Inferior parietal cortex (tissue), 1 donor: ENCODE data around the gene SPI1.

Experiments
- DNase-seq: peaks from one replicate; pipeline ENCODE4 v3.0.0-alpha.2; 2016; ENCODE audit errors: extremely low spot score

SPI1 gene

DNA sequence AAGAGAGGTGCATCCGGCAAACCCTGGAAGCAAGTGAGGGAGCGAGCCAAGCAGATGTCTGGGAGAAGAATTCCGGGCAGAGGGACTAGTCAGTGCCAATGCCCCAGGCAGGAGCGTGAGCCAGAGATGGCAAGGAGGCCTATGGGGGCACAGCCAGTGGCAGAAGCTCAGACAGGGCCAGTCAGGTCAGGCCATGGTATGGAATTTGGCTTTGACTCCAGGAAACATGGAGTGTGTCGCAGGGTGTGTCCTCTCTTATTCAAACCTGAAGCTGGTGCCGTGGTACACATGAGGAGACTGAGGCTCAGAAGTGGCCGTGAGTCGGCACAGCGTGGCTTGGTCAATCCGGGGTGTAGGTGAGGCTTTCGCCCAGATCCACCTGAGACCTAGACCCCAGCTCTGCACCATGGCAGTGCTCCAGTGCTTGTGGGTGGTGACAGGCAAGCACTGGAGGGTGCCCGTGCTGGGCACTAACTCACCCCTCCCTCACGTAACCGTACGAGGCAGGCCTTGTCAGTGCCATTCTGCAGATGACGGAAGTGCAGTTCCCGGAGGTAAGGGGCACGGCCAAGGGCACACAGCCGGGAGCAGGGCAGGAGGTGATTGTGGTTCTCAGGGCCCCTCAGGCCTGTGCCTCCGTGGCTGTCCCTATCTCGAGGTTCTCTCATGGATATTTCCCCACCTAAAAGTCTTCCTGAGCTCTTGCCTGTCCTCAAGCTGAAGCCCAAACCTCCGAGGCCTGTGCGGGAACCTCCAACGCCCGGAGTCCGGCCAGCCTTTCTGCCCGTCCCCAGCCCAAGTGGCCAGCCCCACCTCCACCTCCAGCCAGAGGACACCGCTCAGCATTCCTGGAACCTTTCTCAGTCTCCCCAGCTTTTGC lies 10.6 kb upstream of the SPI1 start:
- DNase-seq: no peak

DNA sequence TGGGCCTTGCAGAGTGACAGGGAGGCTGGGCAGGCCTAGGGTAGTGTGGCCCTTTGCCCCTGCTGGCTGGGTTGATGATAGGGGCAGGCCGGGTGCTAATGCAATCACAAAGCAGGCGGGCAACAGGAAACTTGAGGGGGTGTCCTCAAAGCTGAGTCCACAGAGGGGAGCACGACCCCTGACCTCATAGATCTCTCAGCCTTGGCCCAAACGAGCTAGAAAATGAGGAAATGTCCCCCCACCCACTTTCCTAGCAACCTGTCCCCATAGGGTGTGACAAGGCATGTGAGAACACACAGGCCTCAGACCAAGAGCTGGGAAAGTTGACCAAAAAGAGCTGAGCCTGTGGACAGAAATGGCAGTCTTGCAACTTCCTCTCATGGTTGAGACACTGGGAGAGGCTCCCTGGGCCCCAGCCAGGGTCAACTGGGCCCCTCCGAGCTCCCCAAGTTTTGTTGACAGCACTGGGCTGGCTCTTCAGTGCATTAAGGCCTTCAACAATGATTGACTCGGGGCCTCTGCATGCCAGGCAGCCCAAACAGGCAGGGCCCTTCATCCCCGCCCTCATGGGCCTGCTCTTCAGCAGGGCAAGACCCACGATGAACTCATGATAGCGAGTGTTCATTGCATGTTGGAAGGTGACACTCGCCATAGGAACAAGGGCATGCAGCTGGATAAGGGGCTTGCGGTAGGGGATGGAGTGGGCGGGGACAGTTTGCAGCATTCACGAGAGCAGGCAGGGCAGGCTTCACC lies 9.8 kb upstream of the SPI1 start:
- DNase-seq: no peak

DNA sequence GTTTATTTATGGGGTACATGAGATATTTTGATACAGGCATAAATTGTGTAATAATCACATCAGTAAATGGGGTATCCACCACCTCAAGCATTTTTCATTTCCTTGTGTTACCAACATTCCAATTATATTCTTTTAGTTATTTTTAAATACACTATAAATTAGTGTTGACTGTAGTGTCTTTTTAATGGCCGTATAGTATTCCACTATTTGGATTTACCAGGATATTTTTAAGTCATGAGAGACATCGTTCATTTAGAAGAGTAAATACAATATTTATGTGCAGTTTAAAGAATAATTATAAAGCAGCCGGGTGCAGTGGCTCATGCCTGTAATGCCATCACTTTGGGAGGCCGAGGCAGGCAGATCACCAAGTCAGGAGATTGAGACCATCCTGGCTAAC lies 6.2 kb upstream of the SPI1 start:
- DNase-seq: no peak

DNA sequence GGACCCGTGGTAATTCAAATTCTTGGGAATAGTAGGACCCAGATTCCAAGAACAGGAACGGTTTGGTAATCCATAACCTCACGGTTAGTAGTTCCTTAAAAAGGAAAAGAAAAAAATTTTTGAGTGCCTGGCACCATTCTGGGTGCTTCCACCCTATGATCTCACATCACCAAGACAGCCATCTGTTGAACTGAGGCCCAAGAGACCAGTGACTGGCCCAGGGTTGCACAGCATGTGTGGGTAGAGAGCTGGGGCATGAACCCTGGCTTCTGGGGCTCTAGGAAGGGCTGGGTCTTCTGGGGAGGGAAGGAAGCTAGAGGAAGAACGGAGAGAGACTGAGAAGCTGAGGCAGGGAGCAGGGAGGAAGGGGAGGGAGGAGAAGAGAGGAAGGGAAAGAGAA lies 4.7 kb upstream of the SPI1 start:
- DNase-seq: no peak

DNA sequence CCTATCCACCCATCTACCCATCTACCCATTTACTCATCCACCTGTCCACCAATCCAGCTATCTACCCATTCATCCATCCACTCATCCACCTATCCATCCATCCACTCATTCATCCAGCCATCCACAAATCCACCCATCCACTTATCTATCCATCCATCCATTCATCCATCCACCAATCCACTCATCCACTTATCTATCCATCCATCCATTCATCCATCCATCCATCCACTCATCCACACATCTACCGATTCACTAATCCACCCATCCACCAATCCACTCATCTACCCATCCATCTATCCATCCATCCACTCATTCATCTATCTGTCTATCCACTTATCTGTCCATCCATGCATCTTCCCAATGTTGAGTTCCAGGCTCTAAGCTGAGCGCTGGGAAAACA lies 1.7 kb upstream of the SPI1 start:
- DNase-seq: no peak

DNA sequence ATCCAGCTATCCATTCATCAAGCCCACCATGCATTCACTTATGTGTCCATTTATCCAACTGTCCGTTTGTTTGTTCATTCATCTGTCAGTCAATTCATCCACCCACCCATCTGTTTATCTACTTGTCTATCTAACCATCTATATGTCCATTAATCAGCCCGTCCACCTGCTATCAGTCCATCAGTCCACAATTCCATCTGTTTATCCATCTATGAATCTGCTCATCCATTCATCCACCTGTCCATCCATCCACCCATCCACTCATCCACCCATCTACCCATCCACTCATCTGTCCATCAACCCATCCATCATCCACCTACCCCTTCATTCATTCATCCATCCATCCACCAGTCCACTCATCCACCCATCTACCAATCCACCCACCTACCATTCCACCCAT lies 970 bp upstream of the SPI1 start:
- no peak for DNase-seq

DNA sequence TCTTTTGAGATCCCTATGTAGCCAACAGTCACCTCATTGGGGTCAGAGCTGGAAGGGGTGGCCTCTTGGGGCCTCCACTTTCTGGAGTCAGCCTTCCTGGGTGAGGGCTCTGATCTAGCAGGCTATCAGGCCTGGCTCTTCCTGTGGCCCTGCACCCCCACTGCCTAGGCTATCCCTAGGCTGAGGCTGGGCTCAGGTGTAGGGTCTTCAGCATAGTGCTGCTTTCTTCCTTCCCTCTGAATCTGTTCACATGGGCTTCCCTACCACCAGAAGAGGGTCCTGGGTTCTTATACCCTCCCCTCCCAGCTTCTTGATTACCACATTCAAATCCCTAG lies 456 bp upstream of the SPI1 start:
- DNase-seq: no peak

DNA sequence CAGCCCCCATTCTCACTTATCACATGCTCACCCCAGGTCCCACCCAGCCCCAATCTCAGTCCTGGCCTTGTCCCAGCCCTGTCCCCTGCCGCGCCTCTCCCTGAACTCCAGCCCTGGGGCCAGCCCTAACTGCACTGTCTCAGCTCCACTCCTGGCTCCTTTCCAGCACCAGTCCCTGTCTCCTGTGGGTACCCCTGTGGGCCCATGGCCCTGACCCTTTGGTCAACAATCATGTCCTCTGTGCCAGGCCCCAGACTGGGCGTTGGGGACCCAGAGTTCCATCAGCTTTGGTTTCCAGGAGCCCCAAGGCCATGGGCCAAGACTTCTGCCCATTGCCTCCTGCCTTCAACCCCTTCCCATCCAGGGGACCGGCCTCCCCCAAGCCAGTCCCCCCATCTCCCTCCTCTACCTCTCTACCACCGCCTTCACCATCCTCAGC lies 757 bp downstream of the SPI1 start:
- DNase-seq: no peak

DNA sequence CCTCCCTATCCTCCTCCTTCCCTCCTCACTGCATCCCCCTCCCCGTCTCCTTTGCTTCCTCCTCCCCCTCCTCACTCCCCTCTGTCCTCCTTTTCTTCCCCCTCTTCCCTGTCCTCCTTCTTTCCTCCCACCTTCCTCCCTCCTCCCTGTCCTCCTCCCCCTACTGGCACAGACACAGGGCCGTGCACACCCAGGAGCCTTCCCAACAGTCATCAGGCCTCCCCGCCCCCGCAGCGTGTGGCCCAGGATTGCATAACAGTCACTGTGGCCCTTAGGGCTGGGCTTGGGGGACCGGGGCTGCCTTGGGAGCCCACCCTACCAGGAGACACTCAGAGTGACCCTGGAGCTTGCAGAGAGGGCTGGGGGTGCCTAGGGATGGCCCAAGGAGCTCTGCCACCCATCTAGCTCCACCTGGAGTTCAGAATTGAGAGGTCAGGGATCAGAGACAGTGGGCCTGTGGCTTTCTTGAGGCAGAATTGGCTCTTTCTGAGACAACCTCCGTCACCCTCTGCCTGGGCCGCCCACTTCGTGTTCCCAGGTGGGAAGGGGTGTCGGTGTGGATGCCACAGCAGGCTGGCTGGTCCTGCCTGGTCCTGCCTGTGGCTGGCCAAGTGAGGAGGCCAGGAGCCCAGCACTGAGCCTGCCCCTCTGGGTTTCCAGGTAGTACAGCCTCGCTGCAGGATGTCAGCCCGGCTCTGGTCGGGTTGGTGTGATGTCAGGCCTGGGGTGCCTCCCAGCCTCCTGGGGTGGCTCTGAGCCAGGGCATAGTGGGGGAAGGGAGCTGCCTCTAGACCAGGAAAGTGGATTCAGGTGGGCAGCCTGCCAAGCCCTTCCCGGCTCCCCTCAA lies 1.6 kb downstream of the SPI1 start:
- no peak for DNase-seq

DNA sequence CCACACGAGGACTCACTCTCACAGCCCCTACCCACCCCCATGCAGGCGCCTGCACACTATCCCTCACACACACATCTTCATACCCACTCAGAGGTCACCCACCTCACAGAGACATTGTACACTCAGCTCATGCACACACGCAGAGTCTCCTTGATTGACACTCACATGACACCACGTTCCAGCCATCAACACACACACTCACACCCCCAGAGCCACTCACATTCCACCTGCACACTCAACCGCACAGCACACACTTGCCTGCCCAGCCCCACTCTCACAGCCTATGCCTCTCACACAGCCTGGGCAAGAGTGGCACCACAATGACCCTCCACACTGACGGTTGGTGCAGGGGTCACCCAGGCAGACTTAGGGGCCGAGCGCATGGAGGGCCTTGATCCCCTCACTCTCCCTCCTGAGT lies 2.2 kb downstream of the SPI1 start:
- DNase-seq: no peak

DNA sequence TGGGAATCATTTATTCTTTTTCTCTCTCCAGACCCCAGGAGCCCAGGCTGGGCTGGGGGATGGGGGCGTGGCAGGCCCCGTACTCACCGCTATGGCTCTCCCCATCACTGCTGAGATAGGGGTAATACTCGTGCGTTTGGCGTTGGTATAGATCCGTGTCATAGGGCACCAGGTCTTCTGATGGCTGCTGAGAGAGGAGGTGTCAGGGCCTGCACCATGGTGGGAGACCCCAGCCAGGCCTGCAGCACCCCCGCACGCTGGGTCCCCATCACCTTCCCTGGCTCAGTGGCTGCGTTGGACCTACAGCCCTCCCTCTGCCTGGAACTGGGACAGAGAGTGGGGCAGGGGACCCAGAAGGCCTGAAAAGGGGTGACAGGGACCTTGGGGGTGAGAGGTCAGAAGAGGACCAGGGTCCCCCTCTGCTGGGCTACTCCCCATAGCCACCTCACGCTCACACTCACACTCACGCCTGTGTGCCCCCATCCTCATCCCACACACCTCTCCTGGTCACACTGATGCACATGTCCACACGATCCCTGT lies 2.7 kb downstream of the SPI1 start:
- DNase-seq: no peak

DNA sequence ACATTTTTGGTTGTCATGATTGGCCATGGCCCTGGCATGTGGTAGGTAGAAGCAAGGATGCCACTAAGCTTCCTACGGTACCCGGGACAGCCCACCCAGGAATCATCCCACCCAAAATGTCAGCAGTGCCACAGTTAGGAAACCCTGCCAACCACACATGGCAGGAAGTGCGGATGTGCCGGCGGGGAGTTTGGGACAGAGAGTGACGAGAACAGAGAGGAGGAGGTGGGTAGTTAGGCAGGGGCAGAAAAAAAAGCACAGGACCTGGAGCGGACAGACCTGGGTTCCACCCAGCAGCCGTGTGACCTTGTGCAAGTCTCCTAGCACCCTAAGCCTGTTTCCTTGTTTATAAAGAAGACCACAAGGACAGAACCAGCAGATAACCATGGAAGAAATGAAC lies 3.3 kb downstream of the SPI1 start:
- no peak for DNase-seq

DNA sequence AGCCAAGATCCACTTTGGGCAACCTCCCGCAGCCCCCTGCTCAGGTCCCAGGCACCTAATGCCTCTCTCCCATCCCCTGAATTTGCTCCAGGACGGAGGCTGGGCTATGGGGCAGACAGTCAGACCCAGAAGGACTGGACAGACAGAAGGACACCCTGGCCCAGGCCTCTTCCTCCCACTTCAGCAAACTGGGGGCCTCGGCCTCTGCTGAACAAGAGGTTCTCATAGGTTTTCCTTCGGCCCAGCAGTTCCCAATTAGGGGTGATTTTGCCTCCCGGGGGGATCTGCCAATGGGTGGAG lies 3.7 kb downstream of the SPI1 start:
- no peak for DNase-seq

DNA sequence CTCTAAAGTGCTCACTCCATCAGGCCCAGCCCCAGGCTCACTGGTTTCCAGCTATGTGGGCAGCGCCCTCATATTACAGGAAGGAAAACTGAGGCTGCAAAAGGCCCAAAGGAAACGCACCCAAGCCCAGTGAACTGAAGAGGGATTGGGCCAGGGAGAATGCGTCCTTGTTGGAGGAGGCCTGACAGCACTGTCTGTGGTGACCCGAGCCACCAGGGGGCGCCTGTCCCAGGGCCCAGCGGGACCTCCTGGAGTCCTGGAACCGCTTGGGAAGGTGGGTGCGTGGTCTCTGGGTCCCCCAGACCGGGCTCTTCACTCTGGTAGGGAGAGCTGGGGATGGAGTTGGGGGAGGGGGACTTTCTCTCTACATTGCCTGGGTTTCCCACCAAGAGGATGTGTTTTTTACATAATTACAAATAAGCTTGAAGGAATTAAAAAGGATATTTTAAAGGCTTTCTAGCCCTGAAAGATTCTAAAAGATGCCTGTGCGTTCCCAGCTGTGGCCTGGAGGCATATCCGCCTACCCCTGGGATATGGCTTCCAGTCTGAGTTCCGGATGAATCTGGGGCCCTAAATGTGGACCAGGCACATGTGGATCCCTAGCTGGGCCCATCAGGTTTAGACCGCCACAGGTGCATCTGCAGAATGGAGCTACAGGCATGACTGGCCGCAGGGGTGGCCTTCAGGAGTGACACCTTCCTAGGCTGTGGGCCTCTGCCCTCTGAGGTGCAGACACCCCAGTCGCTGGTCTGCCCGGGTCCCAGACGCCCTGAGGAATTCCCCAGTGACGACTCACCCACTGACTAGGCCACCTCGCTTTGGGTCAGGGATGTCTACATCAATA lies 4.2 kb downstream of the SPI1 start:
- peak; percentile 77 for DNase-seq

DNA sequence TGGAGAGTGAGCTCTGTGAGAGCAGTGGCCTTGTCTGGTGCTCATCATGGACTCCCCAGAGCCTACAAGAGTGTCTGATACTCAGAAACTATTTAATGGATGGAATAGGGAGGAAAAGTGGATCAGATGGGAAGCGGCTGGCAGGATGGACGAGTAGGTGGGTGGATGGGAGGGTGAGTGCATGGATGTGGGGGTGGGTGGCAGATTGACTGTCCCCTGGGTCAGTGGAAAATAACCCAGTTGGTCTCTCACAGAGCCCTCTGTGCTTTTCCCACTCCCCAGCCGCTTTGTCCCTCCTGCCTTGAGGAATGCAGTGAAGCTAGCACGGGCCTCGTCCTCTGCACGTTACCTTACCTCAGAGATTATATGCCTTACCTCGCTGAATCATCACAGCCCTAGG lies 5.9 kb downstream of the SPI1 start:
- no peak for DNase-seq

DNA sequence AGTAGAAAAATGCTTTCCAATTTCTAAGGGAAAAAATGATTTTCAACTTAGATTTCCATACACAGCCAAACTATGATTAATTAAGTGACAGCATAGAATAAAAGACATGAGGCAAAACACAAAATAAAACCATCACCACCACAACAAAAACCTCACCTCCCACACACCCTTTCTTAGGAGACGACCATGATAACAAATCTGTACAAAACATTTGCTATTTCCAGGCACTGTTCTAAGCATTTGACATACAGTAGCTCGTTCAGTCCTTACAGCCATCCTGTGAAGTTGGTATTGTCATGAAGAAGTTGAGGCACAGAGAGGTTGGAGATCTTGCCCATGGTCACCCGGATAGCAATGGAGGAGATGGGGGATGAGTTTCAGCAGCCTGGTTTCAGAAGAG lies 8.7 kb downstream of the SPI1 start:
- DNase-seq: no peak

DNA sequence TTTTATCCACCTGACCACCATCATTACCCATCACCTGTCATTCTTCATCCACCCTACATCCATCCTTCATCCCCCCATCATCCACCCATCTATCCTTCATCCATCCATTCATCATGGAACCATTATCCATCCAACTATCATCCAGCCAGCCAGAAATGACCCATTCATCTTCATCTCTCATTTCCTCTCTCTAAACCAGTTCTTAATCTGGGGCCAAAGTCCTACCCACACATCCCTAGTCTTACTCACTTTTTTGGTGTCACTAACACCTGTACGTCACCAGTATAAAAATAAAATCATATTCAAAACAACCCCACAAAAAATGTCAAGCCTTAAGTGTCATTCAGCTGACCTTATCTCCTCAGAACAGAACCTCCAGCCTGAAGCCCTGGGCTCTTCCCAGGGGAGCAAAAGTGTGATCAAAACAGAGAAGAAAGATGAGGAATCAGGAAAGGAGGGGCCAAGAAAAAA lies 12.3 kb downstream of the SPI1 start:
- no peak for DNase-seq

DNA sequence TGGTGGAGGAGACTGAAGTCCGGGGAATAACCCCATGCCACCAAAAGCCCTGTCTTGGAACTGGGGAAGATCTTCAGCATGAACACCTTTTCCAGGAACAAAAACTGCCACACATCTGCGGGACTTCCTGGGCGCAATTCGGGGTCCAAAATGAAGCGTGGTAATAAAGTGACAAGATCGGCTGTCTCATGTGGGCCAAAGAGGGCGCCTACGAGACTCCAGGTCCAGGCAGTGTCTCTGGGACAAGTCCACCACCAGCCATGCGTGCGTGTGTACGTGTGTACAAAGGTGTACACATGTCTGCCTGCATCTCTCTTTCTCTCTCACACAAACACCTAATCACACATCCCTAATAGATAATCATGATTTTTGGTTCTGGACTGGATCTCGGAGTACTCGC lies 16.9 kb downstream of the SPI1 start:
- no peak for DNase-seq

DNA sequence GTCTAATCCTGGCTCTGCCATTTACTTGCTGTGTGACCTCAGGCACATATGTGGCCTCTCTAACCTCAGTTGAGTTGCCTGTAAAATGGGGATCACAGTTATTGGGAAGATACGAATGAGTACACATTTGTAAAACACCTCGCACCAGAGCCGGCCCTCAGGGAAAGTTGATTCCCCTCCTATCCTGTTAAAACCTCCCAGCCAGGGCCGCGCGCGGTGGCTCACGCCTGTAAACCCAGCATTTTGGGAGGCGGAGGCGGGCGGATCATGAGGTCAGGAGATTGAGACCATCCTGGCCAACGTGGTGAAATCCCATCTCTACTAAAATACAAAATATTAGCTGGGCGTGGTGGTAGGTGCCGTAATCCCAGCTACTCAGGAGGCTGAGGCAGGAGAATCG lies 18.0 kb downstream of the SPI1 start:
- no peak for DNase-seq

DNA sequence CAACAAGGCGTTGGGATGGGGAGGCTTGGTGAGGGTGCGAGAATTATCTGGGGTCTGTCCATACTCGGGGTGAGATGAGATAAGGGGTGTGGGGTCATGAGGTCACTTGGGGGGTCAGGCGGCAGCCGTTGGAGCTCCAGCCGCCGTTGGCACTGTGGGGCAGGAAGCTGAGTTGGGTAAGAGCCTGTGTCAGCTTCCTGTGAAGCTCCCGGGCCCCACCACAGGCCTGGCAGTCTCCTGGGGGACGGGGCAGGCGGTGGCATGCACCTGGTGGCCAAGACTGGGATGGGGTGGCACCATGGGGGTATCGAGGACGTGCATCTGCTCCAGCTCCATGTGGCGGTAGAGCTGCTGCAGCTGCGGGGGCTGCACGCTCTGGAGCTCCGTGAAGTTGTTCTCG lies 18.8 kb downstream of the SPI1 start:
- no peak for DNase-seq

DNA sequence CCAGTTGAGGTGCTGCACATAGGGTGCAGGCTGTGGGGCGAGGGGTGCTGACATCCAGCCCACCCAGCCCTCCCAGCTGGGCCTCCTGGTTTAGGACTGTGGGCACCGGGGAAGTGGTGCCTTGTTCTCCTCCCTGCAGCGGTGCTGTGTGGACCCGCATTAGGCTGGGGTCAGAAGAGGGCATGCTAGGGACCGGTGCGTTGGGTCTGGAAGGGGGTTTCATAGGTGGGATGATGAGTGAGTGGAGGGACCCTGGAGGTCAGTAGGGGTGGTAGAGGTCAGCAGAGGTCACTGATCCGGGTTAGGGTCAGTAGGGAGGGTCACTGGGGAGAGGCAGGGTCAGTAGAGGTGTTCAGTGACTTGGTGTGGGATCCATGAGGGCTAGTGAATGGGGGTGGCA lies 19.2 kb downstream of the SPI1 start:
- no peak for DNase-seq

DNA sequence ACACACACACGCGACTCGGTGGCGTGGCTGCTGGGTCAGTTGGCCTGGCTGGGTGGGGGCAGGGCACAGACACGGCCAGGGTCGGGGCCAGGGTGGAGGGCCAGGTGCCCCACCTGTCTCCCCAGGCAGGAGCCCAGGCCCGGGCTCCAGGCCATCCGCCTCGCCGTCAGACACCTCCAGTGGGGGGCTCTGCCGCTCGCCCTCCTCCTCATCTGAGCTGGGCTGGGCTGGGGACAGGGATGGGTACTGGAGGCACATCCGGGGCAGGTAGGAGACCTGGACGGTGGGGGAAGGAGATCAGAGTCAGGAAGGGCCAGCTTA lies 19.7 kb downstream of the SPI1 start:
- no peak for DNase-seq
